Epidermal melanocyte (primary cell): ENCODE data around the gene ENG.
"Not testable (repeated sequence)": the region's sequence is repeated elsewhere in the genome, so short reads cannot be mapped to it uniquely, and the experiment has no call there.

Source experiments
- DNase-seq: peaks from one replicate; pipeline ENCODE4 v3.0.0; 2011; ENCODE audit warnings: low spot score; ENCODE audit not compliant: insufficient read length

Gene ENG

GRCh38 chr9:127878652-127879390 is 24.4 kb upstream of the ENG start:
- DNase-seq, result no peak

- no peak for DNase-seq
Measured at GRCh38 chr9:127878001-127878651, 23.7 kb upstream of the ENG start.

GRCh38 chr9:127877566-127877998 is 23.1 kb upstream of the ENG start, which contains the start of gene AK1:
AK1 (minus strand) TSS chr9:127877675; CDS start chr9:127874617, 3,058 bp downstream.
- DNase-seq, result peak; percentile 77

- DNase-seq, result peak; percentile 31
Measured at GRCh38 chr9:127876764-127877562, 22.5 kb upstream of the ENG start.

GRCh38 chr9:127876026-127876763 is 21.7 kb upstream of the ENG start:
- no peak for DNase-seq

- DNase-seq, result no peak
Measured at GRCh38 chr9:127875306-127875966, 21.0 kb upstream of the ENG start.

GRCh38 chr9:127874301-127875221 is 20.1 kb upstream of the ENG start:
- no peak for DNase-seq

- DNase-seq, result peak; percentile 38
Measured at GRCh38 chr9:127873886-127874285, 19.4 kb upstream of the ENG start.

- no peak for DNase-seq
Measured at GRCh38 chr9:127873223-127873691, 18.8 kb upstream of the ENG start.

GRCh38 chr9:127872369-127873222 is 18.1 kb upstream of the ENG start:
- DNase-seq, result no peak

- no peak for DNase-seq
Measured at GRCh38 chr9:127871531-127871930, 17.1 kb upstream of the ENG start.

GRCh38 chr9:127870887-127871286 is 16.4 kb upstream of the ENG start:
- DNase-seq, result no peak

GRCh38 chr9:127870153-127870491 is 15.7 kb upstream of the ENG start:
- not testable (repeated sequence) for DNase-seq

- peak; percentile 95 for DNase-seq
Measured at GRCh38 chr9:127869310-127870152, 15.1 kb upstream of the ENG start.

GRCh38 chr9:127868278-127868902 is 13.9 kb upstream of the ENG start:
- DNase-seq, result no peak

GRCh38 chr9:127867356-127868277 is 13.2 kb upstream of the ENG start:
- no peak for DNase-seq
